ENCODE results near the gene TBC1D1.

Gene TBC1D1, protein sequence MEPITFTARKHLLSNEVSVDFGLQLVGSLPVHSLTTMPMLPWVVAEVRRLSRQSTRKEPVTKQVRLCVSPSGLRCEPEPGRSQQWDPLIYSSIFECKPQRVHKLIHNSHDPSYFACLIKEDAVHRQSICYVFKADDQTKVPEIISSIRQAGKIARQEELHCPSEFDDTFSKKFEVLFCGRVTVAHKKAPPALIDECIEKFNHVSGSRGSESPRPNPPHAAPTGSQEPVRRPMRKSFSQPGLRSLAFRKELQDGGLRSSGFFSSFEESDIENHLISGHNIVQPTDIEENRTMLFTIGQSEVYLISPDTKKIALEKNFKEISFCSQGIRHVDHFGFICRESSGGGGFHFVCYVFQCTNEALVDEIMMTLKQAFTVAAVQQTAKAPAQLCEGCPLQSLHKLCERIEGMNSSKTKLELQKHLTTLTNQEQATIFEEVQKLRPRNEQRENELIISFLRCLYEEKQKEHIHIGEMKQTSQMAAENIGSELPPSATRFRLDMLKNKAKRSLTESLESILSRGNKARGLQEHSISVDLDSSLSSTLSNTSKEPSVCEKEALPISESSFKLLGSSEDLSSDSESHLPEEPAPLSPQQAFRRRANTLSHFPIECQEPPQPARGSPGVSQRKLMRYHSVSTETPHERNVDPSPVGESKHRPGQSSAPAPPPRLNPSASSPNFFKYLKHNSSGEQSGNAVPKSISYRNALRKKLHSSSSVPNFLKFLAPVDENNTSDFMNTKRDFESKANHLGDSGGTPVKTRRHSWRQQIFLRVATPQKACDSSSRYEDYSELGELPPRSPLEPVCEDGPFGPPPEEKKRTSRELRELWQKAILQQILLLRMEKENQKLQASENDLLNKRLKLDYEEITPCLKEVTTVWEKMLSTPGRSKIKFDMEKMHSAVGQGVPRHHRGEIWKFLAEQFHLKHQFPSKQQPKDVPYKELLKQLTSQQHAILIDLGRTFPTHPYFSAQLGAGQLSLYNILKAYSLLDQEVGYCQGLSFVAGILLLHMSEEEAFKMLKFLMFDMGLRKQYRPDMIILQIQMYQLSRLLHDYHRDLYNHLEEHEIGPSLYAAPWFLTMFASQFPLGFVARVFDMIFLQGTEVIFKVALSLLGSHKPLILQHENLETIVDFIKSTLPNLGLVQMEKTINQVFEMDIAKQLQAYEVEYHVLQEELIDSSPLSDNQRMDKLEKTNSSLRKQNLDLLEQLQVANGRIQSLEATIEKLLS (N-terminal part only)

GRCh38 chr4:37890801-37891259 lies at the start of gene TBC1D1:
Gene TBC1D1 (plus strand): TSS chr4:37891084. CDS start chr4:37902096, 11,012 bp downstream.
- DNase-seq: peak; percentile 22

DNA sequence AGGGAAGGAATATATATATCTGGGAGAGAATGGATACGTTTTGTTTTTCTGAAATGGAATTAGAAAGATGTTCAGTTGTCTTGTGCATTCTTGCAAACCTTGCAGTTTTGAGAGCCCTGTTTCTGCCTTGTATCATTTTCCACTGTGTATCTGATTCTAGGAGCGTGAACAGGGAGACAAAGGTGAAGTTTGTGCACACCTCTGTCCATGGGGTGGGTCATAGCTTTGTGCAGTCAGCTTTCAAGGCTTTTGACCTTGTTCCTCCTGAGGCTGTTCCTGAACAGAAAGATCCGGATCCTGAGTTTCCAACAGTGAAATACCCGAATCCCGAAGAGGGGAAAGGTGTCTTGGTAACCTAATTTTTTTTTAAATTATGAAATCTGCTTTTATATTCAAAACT lies 46.7 kb upstream of the TBC1D1 start:
- no peak for DNase-seq

DNA sequence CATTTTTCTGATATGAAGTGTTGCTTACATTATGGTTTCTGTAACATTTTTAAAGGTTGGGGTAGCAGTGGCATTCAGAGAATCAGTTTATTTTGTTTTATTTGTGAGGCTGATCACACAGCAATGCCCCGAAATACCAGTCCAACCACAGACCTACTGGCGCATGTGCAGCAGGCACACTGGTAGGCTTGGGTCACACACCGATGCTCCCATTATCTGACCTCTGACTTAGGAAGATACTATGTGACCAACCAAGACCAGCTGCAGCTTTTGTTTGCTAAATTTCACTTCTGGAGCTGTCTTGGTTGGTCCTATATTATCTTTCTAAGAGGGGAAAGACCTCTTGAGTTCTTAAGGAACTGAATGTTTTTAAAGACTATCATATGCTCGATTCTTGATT lies 45.7 kb upstream of the TBC1D1 start:
- no peak for DNase-seq

DNA sequence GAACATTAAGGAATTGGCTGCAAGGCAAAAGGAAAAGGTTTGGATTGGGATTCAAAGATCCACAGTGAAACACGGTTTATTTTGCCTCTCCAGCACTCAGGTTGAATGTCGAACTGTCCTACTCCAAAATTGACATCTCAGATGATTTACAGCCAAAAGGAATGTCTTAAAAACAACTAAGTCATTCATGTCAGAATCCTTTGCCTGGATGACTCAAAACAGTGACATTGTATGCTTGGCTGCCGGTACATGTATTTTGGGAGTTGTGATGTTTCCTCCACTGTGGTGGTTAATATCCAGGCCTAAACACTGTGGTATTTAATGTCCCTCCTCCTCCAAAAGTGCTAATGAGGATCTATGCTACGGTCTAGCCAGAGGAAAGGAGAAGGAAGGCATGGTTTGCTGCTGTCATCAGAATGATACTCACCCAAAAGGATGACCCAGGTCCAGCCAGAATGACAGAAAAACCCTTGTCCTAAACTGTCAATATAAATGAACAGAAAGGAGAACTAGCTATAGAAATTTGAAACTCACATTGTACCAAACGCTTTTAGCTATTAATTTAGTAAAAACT lies 43.5 kb upstream of the TBC1D1 start:
- DNase-seq: no peak

- no peak for DNase-seq
These were observed 38.5 kb upstream of the TBC1D1 start for GRCh38 chr4:37852376-37852775.

- DNase-seq: no peak
These were observed 32.8 kb upstream of the TBC1D1 start for GRCh38 chr4:37858112-37858511.

DNA sequence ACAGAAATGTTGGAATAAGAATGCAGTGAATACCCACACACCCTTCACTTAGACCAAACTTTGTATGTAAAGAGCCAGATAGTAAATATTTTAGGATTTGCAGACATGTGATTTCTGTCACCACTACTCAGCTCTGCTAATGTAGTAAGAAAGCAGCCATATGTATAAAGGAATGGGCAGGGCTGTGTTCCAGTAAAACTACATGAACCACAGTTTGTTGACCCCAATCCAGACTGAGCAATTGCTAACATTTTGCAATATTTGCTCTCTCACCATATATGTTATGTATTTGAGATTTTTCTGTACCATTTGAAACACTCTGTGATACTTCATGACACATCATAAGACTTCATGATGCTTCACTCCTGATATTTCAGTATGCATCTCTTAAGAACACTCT lies 32.0 kb upstream of the TBC1D1 start:
- no peak for DNase-seq

DNA sequence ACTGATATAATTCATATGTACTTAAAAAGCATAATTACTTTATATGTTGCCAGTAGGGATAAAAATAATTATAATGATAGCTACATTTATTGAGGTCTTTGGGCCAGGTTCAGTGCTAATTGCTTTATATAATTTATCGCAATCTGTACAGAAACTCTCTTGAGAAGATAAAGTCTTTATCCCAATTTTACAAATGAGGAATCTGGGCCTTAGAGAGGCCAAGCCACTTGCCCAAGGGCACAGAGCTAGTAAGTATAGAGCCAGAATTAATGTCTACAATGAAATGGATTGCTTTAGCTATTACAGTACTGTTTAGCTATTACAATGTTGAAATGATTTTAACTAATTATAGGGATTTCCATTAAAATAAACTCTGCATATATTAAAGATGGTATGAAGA lies 30.6 kb upstream of the TBC1D1 start:
- no peak for DNase-seq

- DNase-seq: no peak
These were observed 27.9 kb upstream of the TBC1D1 start for GRCh38 chr4:37862961-37863360.

DNA sequence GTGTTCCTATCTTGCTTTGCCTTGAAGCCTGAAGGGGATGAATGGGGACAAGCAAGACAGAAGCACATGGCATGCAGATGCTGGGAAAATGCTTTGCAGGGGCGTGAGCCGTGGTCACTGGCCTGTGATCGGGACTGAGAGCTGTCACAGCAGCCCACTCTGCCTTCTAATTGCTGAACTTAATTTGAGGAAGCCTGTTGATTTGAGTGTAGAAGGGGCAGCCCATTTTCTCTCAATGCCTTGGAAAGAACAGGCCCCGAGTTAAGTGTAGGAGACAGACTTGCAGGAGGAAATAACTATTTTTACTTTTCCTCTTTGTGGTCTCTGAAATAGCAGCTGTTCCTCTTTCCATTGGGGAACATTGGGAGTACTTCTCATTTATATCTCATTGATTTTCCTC lies 26.1 kb upstream of the TBC1D1 start:
- DNase-seq: no peak

DNA sequence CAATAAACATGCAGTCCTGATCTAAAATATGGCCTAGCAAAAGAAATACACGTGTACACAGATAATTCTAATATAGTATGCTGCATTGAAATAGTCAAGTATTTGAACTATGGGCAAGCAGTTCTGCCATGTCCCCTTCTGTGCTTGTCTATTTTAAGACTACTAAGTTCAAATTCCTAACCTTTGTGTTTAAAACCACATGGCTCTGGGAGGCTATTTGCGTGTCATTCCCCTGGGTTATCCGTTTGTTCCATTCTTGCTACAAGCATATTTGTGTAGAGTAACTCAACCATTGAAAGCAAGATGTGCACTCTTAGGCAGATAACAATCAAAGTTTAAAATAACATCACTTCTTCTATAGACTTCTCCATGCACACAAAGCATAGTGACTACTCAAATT lies 25.4 kb upstream of the TBC1D1 start:
- DNase-seq: no peak

DNA sequence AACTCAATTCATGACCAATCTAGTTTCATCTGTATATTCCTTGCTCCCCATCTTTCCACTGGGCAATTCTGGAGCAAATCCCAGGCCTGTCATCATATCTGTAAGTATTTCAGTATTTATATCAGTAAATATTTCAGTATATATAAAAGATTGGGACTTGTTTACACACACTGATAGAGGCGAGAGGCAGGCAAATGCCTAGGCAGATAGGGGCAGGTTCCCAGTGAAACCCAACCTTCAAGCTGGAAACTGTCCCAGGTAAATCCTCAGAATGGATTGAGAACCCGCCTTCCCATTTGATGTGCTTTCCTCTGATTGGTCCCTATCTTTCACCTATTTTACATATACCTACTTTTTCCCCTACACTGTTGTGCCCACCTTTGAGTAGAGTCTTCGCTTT lies 23.8 kb upstream of the TBC1D1 start:
- no peak for DNase-seq

GRCh38 chr4:37868238-37868637 lies 22.6 kb upstream of the TBC1D1 start:
- no peak for DNase-seq

DNA sequence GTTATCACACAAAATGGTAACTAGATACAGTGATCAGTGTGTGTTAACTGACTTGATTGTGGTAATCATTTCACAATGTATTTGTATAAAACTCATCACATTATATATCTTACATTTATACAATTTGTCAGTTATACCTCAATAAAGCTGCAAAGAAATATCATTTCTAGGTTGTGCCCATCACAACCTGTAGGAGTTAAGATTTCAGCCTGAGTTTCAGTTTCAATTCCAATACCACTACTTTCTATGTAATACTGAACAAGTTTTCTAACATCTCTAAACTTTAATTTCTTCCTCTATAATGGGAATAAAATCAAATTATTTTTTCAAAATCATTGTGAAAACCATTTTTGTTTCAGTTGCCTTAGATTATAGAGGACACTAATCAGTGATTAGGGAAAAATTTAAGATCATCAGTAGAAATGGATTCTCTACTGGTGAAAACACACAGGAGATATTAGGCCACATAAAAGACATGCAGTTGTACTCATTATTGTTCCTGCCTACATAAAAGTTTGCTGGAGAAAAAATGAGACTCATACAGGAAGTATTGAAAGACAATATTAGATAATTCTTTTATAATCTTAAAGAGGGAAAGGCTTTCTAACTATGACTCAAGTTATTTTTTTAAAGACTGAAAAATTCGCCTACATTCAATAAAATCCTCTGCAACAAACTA lies 18.4 kb upstream of the TBC1D1 start:
- no peak for DNase-seq

DNA sequence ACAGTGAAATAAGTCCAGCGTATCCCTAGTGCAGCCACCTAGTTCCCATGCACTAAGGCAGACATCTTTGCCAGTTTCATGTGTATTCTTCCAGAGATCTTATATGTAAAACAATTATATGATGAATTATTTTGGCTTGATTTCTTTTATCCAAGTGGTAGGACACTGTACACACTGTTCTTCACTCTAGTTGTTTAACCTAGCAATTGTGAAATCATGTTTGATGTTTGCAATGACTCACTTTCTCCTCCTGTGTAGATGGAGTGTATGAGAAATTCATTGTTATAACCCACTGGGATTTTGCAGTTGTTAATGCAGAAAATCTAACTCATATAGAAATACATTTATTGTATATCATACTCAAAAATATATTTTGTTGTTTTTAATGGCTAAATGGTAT lies 17.5 kb upstream of the TBC1D1 start:
- DNase-seq: no peak

GRCh38 chr4:37876156-37876555 lies 14.7 kb upstream of the TBC1D1 start:
- no peak for DNase-seq

DNA sequence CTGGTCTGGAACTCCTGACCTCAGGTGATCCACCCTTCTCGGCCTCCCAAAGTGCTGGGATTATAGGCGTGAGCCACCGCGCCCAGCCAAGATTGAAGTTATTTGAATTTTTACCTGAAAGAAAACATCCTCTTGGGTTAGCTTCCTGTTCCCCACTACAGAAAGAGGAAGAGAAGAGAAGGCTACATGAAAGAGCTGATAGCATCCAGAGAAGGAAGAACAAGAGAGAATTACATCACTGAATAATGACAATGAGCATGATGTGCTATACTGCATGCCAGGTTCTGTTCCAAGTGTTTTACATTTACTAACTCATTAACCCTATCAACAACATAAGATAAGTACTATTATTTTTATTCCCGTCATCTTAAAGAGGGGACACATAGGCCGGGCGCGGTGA lies 11.5 kb upstream of the TBC1D1 start:
- no peak for DNase-seq

- DNase-seq: no peak
These were observed 9.1 kb upstream of the TBC1D1 start for GRCh38 chr4:37881811-37882210.

- DNase-seq: no peak
These were observed 8.1 kb upstream of the TBC1D1 start for GRCh38 chr4:37882665-37883296.

DNA sequence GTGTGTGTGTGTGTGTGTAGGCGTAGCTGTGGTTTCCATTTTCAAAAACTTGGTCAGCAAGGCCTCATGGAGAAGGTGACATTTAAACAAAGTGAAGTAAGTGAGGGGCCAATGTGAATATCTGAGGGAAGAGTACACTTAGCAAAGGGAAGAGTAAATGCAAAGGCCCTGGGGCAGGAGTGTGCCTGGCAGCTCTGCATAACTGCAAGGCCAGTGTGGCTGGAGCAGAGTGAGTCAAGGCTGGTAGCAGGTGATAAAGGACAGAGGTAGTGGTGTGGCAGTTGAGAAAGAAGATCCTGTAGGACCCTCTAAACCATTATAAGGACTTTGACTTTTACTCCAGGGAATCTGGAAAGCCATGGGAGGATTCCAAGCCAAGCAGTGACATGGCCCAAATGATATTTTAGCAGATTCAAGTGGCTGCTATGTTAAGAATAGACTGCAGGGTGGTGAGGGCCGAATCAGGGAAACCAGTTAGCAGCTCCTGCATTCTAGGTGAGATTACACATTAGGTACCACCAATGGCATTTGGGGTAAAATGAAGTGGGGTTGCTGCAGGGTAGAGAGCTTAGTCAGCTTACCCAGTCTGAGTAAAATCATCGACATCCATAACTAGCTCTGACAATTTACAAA lies 5.9 kb upstream of the TBC1D1 start:
- DNase-seq: no peak

DNA sequence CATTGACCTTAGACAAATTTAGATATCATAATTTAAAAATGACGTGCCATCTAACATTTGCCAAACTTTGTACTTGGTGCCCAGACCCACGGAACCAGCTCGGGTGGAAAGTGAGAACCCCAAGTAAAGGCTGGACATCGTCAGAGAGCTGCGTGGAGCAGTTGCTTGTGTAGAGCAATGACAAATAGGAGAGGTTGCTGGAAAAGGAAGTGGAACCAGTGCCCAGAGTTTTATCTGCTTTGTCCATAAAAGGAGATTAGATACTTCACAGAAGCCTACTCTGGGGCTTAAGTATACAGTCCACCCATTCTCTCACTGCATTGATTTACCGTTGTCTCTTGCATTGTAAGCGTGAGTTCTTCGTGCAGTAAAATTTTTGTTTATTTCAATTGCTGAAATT lies 5.4 kb upstream of the TBC1D1 start:
- no peak for DNase-seq
